Neuronal stem cell (in vitro differentiated cells): ENCODE results near the gene CYGB.
A peak's percentile ranks its signal among the peaks of the same experiment; 100 is the strongest.

Experiments used
- DNase-seq: peaks from one replicate; pipeline ENCODE4 v3.0.0-alpha.2; 2013; ENCODE audit warnings: low spot score
- H2AFZ ChIP-seq: one replicate; pipeline ENCODE4 v1.6.1; 2013; ENCODE audit warnings: mild to moderate bottlenecking, low read length, inconsistent platforms
- H2AK5ac ChIP-seq: 2 replicates; pipeline ENCODE4 v1.6.1; 2013; ENCODE audit warnings: low read depth, mild to moderate bottlenecking, inconsistent platforms, low read length, moderate library complexity, mixed read lengths
- H2BK120ac ChIP-seq: 2 replicates; pipeline ENCODE4 v1.6.1; 2013; ENCODE audit warnings: low read depth, mild to moderate bottlenecking, inconsistent platforms, low read length, moderate library complexity, mixed read lengths
- H2BK12ac ChIP-seq: one replicate; pipeline ENCODE4 v1.6.1; 2013; ENCODE audit warnings: low read length, inconsistent platforms
- H2BK15ac ChIP-seq: 2 replicates; pipeline ENCODE4 v1.6.1; 2013; ENCODE audit warnings: mild to moderate bottlenecking, low read length, inconsistent platforms, mixed read lengths
- H2BK5ac ChIP-seq: one replicate; pipeline ENCODE4 v1.6.1; 2013; ENCODE audit warnings: inconsistent platforms, mild to moderate bottlenecking, low read length, moderate library complexity
- H3K14ac ChIP-seq: one replicate; pipeline ENCODE4 v1.6.1; 2013; ENCODE audit warnings: low read length, inconsistent platforms
- H3K18ac ChIP-seq: 2 replicates; pipeline ENCODE4 v1.6.1; 2013; ENCODE audit warnings: low read length, inconsistent platforms
- H3K23ac ChIP-seq: 2 replicates; pipeline ENCODE4 v1.6.1; 2013; ENCODE audit warnings: low read depth, mild to moderate bottlenecking, mixed read lengths, low read length, inconsistent platforms; ENCODE audit not compliant: poor library complexity
- H3K27ac ChIP-seq: replicated peaks from 3 replicates; pipeline ENCODE4 v1.5.1; 2013; ENCODE audit warnings: low read length, inconsistent platforms
- H3K27me3 ChIP-seq, 3 experiments: 2 replicates each; pipeline ENCODE4 v1.6.1; 2013; ENCODE audit warnings: low read length in 3 of 3, mild to moderate bottlenecking in 2 of 3, inconsistent platforms in 1 of 3, low read depth in 1 of 3, mixed read lengths in 1 of 3, moderate library complexity in 1 of 3; ENCODE audit not compliant: control insufficient read depth in 3 of 3, insufficient read depth in 3 of 3
- H3K36me3 ChIP-seq, 2 donors: replicated peaks in 1 of 2; 2 replicates each; pipeline ENCODE4 v1.6.1; 2013; ENCODE audit warnings: low read length in 2 of 2; ENCODE audit not compliant: control insufficient read depth in 2 of 2, insufficient read depth in 2 of 2
- H3K4ac ChIP-seq: 2 replicates; pipeline ENCODE4 v1.6.1; 2013; ENCODE audit warnings: inconsistent platforms, mild to moderate bottlenecking, low read length, moderate library complexity
- H3K4me1 ChIP-seq, 2 donors: 1 replicate in 1 of 2; 2 replicates in 1 of 2; pipeline ENCODE4 v1.6.1; 2013; ENCODE audit warnings: low read length in 2 of 2, low read depth in 1 of 2; ENCODE audit not compliant: control insufficient read depth in 2 of 2, insufficient read depth in 1 of 2
- H3K4me2 ChIP-seq: one replicate; pipeline ENCODE4 v1.6.1; 2013; ENCODE audit warnings: mild to moderate bottlenecking, low read length, inconsistent platforms; ENCODE audit not compliant: insufficient read depth, poor library complexity, severe bottlenecking
- H3K4me3 ChIP-seq, 2 donors: 2 replicates each; pipeline ENCODE4 v1.5.1; 2013; ENCODE audit warnings: low read length in 2 of 2, mild to moderate bottlenecking in 2 of 2, inconsistent platforms in 1 of 2, moderate library complexity in 1 of 2
- H3K79me1 ChIP-seq: one replicate; pipeline ENCODE4 v1.6.1; 2013; ENCODE audit warnings: low read depth, mild to moderate bottlenecking, inconsistent platforms, low read length, moderate library complexity
- H3K9ac ChIP-seq: one replicate; pipeline ENCODE4 v1.6.1; 2013; ENCODE audit warnings: mild to moderate bottlenecking, low read depth, low read length, inconsistent platforms; ENCODE audit not compliant: poor library complexity
- H3K9me3 ChIP-seq, 2 donors: replicated peaks in 1 of 2; 2 replicates each; pipeline versions ENCODE3 to v1.6.1; 2013; ENCODE audit warnings: low read length in 2 of 2, mild to moderate bottlenecking in 2 of 2, inconsistent platforms in 1 of 2, low read depth in 1 of 2, mixed read lengths in 1 of 2, moderate library complexity in 1 of 2; ENCODE audit not compliant: control insufficient read depth in 2 of 2, insufficient read depth in 1 of 2
- H4K8ac ChIP-seq: one replicate; pipeline ENCODE4 v1.6.1; 2013; ENCODE audit warnings: low read depth, mild to moderate bottlenecking, inconsistent platforms, low read length, moderate library complexity
- H4K91ac ChIP-seq: one replicate; pipeline ENCODE4 v1.6.1; 2013; ENCODE audit warnings: low read length, low read depth, mild to moderate bottlenecking, inconsistent platforms; ENCODE audit not compliant: poor library complexity
- WGBS, 2 donors: extraction: QIAGEN DNeasy Blood & Tissue Kit; methylation state at CpG; one replicate each; pipeline ENCODE4 v1.1.7; 2013; ENCODE audit warnings: missing lambda C conversion rate in 2 of 2, mixed read lengths in 1 of 2; ENCODE audit not compliant: insufficient read length in 2 of 2, insufficient replicate concordance in 1 of 2; ENCODE audit errors: extremely low coverage in 2 of 2; 5-methylcytosine and 5-hydroxymethylcytosine counted together

CYGB gene

GRCh38 chr17:76570877-76571471, 33.5 kb upstream of the CYGB start:
- Histone ChIP-seq H3K79me1 (no peaks in the 10 kb centered on the region), H3K4me2 (no peak overlapping the region), H3K9me3 (peaks cover 0 to 2% of the 10 kb centered on the region in 2 donors), H3K4ac (no peak overlapping the region), H3K36me3 (peaks cover 6 to 10% of the 10 kb centered on the region in 2 donors), H3K18ac (no peak overlapping the region), H2AFZ (no peak overlapping the region), H3K23ac (no peak overlapping the region), H3K14ac (no peak overlapping the region), H4K91ac (no peak overlapping the region), H2BK5ac (no peak overlapping the region), H2BK12ac (no peak overlapping the region), H3K27me3 (peaks cover 0 to 10% (median 4%) of the 10 kb centered on the region in 3 experiments), H4K8ac (no peak overlapping the region), H2BK120ac (no peak overlapping the region), H2BK15ac (no peak overlapping the region), H3K4me3 (no peak overlapping the region), H3K9ac (no peak overlapping the region), H3K27ac (no peak overlapping the region), H2AK5ac (no peak overlapping the region), H3K4me1 (peaks cover 8 to 11% of the 10 kb centered on the region in 2 donors)
- WGBS, 2 donors = no CpG with 5 or more reads among the region's 13 CpGs
- DNase-seq = no peak

GRCh38 chr17:76570457-76570856, 32.9 kb upstream of the CYGB start:
- peak overlapping the region; percentile 45 for H3K18ac ChIP-seq
- no peak overlapping the region for H2AK5ac ChIP-seq
- no peak overlapping the region for H3K14ac ChIP-seq
- no peak overlapping the region for H3K9ac ChIP-seq
- H2BK15ac ChIP-seq = no peak overlapping the region
- H2BK12ac ChIP-seq = no peak overlapping the region
- H2BK120ac ChIP-seq = no peak overlapping the region
- no CpG with 5 or more reads among the region's 7 CpGs for WGBS, 2 donors
- H2BK5ac ChIP-seq = no peak overlapping the region
- no peak overlapping the region for H3K4me3 ChIP-seq
- no peak overlapping the region for H2AFZ ChIP-seq
- peaks cover 0 to 5% (median 4%) of the 10 kb centered on the region in 3 experiments for H3K27me3 ChIP-seq
- H4K8ac ChIP-seq = no peak overlapping the region
- peaks cover 0 to 2% of the 10 kb centered on the region in 2 donors for H3K9me3 ChIP-seq
- H3K27ac ChIP-seq = no peak overlapping the region
- peaks cover 8 to 11% of the 10 kb centered on the region in 2 donors for H3K4me1 ChIP-seq
- H3K4me2 ChIP-seq = no peak overlapping the region
- no peak overlapping the region for H3K4ac ChIP-seq
- DNase-seq = no peak
- peak overlapping the region; percentile 70 for H3K23ac ChIP-seq
- peaks cover 8 to 15% of the 10 kb centered on the region in 2 donors for H3K36me3 ChIP-seq
- H3K79me1 ChIP-seq = no peaks in the 10 kb centered on the region
- no peak overlapping the region for H4K91ac ChIP-seq

GRCh38 chr17:76569607-76570279, 32.2 kb upstream of the CYGB start:
- no CpG with 5 or more reads among the region's 18 CpGs for WGBS, 2 donors
- peak; percentile 38 for DNase-seq
- no peak overlapping the region for H2BK120ac ChIP-seq
- peak overlapping the region; percentile 39 for H2AK5ac ChIP-seq
- peaks cover 0 to 4% (median 0%) of the 10 kb centered on the region in 3 experiments for H3K27me3 ChIP-seq
- no peak overlapping the region for H3K23ac ChIP-seq
- no peaks in the 10 kb centered on the region for H3K79me1 ChIP-seq
- H2BK12ac ChIP-seq = no peak overlapping the region
- no peak overlapping the region for H2BK15ac ChIP-seq
- no peak overlapping the region for H2AFZ ChIP-seq
- no peak overlapping the region for H2BK5ac ChIP-seq
- no peak overlapping the region for H3K27ac ChIP-seq
- no peak overlapping the region for H3K9ac ChIP-seq
- no peak overlapping the region for H3K4me3 ChIP-seq
- peaks cover 8 to 11% of the 10 kb centered on the region in 2 donors for H3K4me1 ChIP-seq
- H4K8ac ChIP-seq = no peak overlapping the region
- H3K4ac ChIP-seq = no peak overlapping the region
- peaks cover 10 to 22% of the 10 kb centered on the region in 2 donors for H3K36me3 ChIP-seq
- H3K14ac ChIP-seq = no peak overlapping the region
- peak overlapping the region; percentile 61 for H3K18ac ChIP-seq
- peaks cover 0 to 2% of the 10 kb centered on the region in 2 donors for H3K9me3 ChIP-seq
- no peak overlapping the region for H3K4me2 ChIP-seq
- no peak overlapping the region for H4K91ac ChIP-seq

- Histone ChIP-seq H4K8ac (no peak overlapping the region), H3K27me3 (peaks cover 0 to 4% (median 0%) of the 10 kb centered on the region in 3 experiments), H3K9ac (no peak overlapping the region), H3K27ac (no peak overlapping the region), H2AK5ac (peak overlapping the region; percentile 39), H2BK12ac (peak overlapping the region; percentile 33), H3K23ac (no peak overlapping the region), H2AFZ (no peak overlapping the region), H3K79me1 (no peaks in the 10 kb centered on the region), H3K4me3 (no peak overlapping the region), H3K18ac (peak overlapping the region; percentile 74), H2BK5ac (no peak overlapping the region), H3K36me3 (peaks cover 12 to 32% of the 10 kb centered on the region in 2 donors), H3K4me1 (peaks cover 8 to 11% of the 10 kb centered on the region in 2 donors), H3K4me2 (peak overlapping the region; percentile 2), H3K4ac (no peak overlapping the region), H2BK15ac (peak overlapping the region; percentile 32), H3K14ac (no peak overlapping the region), H2BK120ac (no peak overlapping the region), H3K9me3 (peaks cover 0 to 2% of the 10 kb centered on the region in 2 donors), H4K91ac (no peak overlapping the region)
- WGBS, 2 donors = no CpG with 5 or more reads among the region's 19 CpGs
- DNase-seq = no peak
Measured at GRCh38 chr17:76568811-76569221, 31.3 kb upstream of the CYGB start.
